OCI-LY1 (cell line): ENCODE measurements around the gene P3R3URF.

Experiments used
- EZH2 ChIP-seq: fragments of 200-600 bp; sonication (generic), shearing (Covaris generic); IDR thresholded peaks from 2 replicates; pipeline ENCODE4 v1.8.0; 2017; ENCODE audit warnings: borderline replicate concordance, mixed run types, mild to moderate bottlenecking, antibody characterized with exemption, low read length, moderate library complexity, mixed read lengths
- TF ChIP-seq, protein P1 (sequence below): fragments of 200-600 bp; sonication (generic), shearing (Covaris generic); IDR thresholded peaks from 2 replicates; pipeline ENCODE4 v1.5.1; 2017; ENCODE audit warnings: mild to moderate bottlenecking, antibody characterized with exemption, low read length, moderate library complexity, mixed read lengths

GRCh38 chr1:46199233-46199749 is 23.0 kb upstream of the P3R3URF start:
- TF ChIP-seq, protein P1, sequence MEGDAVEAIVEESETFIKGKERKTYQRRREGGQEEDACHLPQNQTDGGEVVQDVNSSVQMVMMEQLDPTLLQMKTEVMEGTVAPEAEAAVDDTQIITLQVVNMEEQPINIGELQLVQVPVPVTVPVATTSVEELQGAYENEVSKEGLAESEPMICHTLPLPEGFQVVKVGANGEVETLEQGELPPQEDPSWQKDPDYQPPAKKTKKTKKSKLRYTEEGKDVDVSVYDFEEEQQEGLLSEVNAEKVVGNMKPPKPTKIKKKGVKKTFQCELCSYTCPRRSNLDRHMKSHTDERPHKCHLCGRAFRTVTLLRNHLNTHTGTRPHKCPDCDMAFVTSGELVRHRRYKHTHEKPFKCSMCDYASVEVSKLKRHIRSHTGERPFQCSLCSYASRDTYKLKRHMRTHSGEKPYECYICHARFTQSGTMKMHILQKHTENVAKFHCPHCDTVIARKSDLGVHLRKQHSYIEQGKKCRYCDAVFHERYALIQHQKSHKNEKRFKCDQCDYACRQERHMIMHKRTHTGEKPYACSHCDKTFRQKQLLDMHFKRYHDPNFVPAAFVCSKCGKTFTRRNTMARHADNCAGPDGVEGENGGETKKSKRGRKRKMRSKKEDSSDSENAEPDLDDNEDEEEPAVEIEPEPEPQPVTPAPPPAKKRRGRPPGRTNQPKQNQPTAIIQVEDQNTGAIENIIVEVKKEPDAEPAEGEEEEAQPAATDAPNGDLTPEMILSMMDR = no peak; the same call in 1 of the 2 replicates
- TF ChIP-seq EZH2 = no peak
